HG02763 (cell line): ENCODE measurements around the gene B4GALT2.

Experiments used
- ATAC-seq: cut with Tn5 transposase; IDR thresholded peaks from one replicate; pipeline ENCODE4 v1.9.1; 2021; ENCODE audit warnings: mild to moderate bottlenecking, moderate library complexity; ENCODE audit not compliant: unreplicated experiment

B4GALT2 gene

DNA sequence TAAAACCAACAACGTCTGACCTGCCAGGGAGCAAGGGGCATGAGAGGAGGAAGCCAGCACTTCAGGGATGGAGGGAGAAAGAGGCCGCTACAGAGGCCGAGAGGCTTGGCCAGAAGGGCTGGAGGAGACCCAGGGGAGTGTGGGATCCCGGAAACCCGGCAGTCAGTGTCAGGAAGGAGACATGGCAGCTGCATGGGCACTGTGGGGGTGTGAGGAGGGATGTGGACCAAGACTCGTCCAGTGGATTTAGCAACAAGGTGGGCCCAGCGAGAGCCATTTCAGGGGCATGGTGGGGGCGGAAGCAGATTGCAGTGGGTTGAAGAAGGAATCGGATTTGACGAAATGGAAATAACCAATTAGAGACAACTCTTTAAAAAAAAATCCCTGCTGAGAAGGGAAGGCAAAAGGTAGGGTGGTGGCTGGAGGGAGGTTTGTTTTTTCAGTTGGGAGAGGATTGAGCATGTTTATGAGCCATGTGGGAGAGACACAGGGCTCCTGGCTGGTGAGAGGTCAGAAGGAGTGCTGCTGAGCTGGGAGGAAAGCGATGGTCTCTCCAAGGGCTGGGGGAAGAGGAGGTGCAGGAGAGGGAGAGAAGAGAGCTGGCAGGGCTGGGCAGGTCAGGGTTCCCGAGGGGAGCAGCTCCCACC, 4.4 kb downstream of the B4GALT2 start:
- ATAC-seq, result no peak

DNA sequence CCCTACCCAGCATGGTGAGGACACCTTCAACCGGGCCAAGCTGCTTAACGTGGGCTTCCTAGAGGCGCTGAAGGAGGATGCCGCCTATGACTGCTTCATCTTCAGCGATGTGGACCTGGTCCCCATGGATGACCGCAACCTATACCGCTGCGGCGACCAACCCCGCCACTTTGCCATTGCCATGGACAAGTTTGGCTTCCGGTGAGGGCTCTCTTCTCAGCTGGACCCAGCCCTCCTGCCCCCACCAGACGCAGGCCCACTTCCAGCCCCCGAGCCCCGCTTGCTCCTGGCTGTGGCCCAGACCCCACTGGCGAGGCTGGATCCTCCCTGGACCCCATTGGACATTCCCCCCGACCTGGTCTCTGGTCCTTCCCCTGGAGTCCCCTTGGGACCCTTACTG, 5.8 kb downstream of the B4GALT2 start:
- no peak for ATAC-seq

DNA sequence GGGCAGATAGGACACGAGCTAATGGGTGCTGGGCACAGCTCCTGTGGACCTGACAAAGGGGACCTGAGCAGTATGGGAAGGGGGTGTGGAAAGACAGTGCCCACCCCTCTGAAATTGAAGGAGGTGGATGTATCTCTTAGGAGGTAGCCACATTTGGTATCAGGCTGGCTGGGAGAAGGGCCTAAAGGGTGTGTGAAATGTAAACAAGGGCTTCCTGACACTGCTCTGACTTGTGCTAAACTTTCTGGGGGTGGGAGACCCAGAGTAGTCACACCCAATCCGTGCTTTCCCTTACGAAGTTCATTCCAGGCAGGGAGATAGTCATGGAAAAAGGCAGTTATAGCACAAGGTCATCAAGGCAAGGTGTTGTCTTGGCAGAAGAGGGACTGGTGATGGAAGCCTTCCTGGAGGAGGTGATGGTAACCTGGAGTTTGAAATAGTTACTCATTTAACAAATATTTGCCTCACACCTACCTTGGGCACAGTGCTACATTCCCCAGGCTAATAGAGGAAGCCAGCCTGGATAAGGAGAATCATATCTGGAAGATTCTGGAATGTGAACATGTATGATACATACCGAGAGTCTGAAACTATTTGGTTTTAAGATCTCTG, 7.1 kb downstream of the B4GALT2 start:
- no peak for ATAC-seq

DNA sequence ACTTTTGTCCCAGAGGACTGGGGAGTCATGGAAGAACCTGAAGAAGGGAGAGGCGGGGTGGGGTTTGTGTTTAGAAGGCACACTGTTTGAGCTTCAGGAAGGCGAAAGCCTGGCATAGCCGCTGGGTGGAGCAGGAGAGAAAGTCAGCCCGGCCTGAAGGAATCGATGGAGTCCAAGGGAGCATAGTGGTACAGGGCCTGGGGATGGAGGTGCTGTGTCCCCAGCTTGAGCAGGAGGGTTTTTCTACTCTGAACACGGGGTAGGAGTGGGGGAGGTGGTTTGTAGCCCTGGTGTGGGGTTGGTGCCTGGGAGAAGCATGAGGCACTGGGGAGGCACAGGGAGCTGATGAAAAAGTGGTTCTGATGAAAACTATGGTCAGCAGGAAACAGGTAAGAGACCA, 7.7 kb downstream of the B4GALT2 start:
- ATAC-seq, result no peak

DNA sequence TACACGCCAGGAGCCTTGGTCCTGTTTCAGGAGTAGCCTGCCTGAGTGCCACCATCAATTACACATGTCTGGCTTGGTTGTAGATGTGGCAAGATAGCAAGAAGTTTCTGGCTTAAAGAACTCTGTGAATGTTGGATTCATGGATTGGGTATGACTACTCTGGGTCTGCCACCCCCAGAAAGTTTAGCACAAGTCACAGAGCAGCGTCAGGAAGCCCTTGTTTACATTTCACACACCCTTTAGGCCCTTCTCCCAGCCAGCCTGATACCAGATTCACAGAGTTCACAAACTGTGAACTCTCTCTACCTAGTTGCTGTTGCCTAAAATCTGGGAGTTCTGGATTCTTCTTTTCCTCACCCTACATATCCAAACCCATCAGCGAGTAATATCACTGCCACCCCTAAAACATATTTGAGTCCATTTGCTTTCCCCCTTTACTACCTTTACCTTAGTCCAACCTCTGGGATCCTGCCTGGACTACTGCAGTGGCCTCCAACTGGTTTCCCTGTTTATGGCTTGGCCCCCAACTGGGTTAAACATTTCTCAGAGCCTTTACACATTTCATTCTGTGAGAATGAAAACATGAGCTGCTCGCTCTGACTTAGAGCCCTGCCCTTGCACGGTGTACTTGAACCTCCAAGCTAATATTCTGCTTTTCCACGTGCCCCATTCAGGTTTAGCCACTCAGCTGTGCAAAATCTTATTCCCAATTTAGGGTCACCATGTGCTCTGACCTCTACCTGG, 8.3 kb downstream of the B4GALT2 start:
- ATAC-seq, result no peak

DNA sequence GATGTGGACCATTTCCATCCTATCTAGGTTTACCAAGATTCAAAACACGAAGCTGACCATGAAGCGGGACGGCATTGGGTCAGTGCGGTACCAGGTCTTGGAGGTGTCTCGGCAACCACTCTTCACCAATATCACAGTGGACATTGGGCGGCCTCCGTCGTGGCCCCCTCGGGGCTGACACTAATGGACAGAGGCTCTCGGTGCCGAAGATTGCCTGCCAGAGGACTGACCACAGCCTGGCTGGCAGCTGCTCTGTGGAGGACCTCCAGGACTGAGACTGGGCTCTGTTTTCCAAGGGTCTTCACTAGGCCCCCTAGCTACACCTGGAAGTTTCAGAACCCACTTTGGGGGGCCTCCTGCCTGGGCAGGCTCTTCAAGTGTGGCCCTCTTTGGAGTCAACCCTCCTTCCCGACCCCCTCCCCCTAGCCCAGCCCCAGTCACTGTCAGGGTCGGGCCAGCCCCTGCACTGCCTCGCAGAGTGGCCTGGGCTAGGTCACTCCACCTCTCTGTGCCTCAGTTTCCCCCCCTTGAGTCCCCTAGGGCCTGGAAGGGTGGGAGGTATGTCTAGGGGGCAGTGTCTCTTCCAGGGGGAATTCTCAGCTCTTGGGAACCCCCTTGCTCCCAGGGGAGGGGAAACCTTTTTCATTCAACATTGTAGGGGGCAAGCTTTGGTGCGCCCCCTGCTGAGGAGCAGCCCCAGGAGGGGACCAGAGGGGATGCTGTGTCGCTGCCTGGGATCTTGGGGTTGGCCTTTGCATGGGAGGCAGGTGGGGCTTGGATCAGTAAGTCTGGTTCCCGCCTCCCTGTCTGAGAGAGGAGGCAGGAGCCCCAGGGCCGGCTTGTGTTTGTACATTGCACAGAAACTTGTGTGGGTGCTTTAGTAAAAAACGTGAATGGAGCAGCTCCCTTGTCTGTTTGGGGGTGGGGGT, 11.5 kb downstream of the B4GALT2 start:
- no peak for ATAC-seq

DNA sequence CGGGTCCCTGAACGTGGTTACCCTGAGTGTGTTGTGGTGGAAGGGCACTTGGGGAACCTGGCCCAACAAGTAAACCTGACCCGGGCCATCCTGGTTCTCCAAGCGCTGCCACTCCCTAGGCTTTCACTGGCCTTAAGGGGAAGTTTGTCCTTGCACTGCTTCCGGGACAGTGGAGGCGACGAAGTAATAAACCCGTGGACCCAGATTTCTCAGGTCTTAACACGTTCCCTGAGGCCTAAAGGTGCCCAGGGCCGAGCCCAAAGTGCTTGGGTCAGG, 12.1 kb downstream of the B4GALT2 start:
- no peak for ATAC-seq

DNA sequence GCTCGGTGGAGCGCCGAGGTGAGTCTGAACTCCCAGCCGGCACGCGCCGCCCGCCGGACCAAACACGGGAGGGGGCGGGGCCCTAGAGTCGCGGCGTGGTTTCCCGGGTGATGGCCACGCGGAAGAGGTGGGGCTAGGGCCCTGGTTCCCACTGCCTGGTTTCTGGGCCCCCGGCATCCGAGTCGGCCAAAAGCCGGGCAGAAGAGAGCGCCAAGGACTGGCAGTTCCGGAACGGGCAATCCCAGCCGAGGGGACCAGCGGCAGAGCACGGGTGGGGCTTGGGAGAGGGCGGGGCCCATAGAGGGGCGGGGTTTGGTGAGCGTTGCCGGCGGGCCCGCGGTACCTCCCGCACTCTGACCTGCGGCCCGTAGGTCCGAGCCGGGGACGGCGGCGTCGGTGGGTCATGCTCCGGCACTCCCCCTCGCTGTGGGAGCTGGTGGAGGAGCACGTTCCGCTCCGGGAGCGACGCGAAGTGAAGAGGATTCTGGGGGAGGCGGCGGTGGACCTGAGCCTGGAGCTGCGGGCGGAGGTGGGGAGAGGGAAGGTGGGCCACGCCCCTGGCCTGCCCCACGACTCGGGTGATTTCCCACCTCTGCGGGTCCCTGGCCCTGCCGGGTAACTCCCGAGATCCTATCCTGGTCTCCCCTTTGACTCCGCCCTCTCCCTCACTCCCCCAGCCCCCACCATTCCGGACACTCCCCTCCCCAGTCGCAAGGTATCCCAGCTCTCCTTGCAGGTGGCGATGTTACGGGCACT, 12.6 kb downstream of the B4GALT2 start, which contains the start of gene CCDC24:
Gene CCDC24 (plus strand): TSS at position 124 of the 756 bp plus-strand sequence. CDS start 280 bp downstream, at position 404.
- ATAC-seq, result peak; percentile 65

DNA sequence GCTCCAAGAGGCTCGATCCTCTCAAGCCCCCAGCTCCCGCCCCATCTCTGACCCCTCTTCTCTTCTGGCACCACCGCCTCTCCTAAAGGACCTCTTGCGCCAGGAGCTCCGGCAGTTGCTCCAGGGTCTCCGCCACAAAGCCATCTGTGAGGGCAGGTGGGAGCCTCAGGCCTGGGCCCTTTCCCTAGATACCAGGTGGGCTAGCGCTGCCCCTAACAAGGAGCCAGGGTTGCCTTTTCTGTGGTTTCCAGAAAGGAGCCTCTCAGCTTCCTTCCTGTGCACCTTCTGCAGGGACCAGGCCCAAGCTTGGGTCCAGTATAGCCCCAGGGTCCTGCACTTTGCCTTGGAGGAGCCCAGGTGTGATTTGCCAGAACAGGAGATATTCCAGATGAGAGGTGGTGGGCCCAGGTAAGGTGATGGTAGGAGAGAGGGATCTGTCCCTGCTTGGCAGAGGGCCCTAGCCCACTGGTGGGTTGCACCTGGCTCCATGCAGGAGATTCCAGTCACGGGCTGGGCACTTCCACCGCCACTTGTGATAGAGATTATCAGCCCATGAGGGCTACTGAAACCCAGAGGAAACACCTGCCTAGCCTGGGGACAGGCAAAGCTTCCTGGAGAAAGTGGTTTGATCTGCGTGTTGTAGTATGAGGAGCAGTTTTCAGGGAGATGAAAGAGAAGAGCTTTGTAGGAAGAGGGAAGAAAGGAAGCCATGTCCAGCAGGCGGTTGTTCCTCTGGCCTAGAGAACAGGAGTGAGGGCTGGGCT, 13.4 kb downstream of the B4GALT2 start:
- no peak for ATAC-seq

DNA sequence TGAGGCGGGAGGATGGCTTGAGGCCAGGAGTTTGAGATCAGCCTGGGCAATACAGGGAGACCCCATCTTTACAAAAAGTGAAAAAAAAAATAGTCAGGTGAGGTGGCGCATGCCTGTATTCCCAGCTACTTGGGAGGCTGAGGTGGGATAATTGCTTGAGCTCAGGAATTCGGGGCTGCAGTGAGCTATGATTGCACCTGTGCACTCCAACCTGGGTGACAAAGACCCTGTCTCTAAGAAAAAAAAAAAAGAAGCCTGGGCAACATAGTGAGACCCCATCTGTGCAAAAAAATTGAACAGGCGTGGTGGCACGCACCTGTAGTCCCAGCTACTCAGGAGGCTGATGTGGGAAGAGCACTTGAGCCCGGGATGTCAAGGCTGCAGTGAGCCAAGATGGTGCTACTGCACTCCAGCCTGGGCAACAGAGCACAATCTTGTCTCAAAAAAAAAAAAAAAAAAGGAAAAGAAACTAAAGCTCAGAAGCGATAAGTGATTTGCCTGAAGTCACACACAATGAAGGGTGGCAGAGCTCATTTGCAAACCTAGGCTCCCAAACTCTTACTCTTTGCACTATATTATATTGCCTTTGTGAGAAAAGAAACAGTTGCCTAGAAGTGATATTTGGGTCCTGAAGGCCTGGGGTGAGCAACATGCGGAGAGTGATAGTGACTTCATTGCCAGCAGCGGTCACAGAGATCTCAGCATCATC, 14.3 kb downstream of the B4GALT2 start:
- no peak for ATAC-seq

DNA sequence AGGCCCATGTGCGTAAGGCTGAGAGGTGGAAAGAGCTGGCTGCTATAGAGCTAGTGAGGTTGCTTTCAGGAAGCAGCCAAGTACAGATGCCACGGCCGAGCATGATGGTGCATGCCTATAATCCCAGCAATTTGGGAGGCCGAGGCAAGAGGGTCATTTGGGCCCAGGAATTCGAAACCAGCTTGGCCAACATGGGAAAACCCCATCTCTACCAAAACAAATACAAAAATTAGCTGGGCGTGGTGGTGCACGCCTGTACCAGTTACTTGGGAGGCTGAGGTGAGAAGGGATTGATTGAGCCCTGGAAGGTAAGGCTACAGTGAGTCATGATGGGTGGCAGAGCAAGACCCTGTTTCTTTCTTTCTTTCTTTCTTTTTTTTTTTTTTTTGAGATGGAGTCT, 15.1 kb downstream of the B4GALT2 start:
- ATAC-seq, result no peak

DNA sequence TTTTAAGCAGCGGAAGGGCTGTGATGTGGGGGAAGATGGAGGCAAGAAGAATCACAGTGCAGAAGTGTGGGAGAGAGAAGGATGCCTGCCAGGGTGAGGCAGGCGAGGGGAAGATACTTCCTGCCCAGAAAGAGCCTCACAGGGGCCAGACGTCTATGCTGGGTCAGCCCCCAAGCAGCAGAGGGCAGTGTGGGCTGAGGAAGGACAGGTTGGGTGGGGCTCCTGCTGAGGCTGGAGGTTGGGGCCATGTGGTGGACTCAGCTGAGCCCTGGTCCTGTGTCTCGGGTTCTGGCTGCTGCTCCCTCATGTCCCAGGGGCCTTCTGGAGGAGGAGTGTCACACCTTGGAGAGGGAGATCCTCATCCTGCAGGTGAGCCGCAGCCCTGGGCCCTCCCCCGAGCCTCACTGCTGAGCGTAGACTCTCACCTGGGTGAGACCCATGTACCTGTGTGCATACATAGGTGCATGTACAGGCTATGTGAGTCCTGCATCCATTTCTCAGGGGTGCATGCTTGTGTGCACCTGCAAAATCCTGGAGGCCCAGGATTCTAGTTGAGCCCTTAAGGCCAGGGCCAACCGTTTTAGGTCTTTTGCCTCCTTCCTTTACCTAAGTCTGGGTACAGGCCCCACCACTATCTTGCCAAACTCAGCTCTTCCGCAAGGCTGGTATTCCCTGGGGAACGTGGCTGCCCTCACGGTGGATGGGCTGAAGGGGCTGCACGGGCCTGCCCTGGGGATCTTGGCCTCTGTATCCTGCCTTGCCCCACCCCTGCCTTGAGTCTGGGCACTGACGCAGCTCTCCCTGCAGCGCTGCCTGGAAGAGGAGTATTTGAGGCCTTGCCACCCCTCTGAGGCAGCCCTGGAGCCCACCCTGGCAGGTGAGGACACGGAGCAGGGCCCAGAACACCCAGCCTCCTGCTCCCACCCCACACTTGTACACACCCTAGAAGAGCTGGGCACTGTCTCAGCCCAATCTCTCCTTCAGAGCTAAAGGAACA, 16.1 kb downstream of the B4GALT2 start:
- ATAC-seq, result no peak

DNA sequence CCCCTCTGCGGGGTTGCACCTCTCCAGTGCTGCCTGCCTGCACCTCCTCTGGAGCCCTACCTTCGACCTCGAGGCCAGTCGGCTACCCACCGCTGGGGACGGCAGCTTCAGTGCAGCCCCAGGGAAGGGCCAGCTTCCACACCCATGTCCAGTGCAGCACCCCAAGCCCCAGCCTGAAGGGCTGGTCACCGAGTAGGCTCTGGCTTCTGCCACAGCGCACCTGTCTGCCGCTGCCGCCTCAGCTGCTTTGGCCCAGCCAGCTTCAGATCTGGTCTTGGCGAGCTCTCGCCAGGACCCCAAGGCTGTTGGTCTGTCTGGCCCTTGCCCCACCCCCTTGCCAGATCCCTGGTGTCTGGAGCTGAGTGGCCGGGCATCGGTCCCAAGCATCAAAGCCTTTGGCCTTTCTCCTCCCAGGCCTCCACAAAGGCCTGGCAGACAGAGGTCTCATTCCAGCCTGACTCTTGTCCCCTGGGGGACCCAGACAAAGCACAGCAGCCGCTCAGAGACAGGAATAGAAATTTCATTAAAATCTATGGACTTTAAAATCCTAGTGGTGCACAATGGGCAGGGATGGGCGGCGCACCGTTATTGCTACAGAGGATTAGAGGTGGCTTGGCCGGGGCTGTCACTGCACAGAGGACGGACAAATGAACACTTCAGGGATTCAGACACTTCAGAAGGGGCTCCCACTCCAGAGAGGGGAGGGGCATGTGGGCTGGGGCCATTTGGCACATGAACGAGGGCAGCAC, 17.1 kb downstream of the B4GALT2 start:
- no peak for ATAC-seq

DNA sequence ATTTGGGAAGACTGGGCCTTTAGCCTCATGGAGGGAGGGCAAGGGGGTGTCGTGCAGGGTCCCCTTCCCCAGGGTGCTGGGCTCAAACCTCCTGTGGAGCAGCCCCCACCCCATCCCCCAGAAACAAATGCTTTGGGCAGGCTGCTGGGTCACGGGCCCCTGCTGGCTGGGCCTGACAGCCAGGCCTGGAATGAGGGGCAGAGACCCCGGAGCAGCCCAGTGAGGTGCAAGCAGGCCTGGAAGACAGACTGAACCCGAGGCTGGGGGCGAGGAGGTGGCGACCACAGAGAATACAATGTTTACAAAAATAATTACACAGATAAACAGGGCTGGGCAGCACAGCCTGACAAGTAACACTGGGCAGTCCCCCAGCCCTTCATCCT, 17.7 kb downstream of the B4GALT2 start:
- ATAC-seq, result no peak

DNA sequence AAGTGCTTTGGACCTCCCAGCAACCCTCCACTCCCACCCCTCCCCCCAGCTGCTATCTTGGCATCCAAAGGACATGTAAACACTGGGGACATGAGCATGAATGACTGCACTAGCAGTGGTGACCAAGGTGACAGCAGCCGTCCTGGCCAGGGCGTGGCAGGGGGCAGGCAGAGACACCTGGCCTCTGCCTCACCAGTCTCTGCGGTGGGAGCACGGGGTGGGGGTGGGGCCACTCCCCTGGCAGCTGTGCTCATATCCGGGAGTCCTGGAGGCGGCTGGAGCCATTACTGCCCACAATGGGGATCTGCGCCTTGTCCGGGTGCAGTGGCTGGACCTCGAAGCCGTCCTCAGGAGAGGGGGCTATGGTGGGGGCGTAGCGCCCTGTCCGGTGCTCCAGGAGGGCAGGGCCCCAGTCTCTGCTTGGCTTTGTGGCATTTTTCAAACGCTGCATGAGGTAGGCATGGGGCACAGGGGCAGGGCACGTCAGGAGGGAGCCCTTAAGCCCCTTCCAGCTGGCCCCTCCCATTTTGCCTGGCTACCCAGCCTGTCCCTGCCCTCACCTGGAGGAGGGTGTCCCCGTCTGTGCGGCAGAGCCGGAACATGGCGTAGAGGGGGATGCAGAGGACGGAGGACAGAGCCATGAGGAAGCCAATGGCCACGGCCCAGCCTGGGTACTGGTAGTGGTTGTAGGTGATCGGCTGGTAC, 18.4 kb downstream of the B4GALT2 start:
- ATAC-seq, result no peak

DNA sequence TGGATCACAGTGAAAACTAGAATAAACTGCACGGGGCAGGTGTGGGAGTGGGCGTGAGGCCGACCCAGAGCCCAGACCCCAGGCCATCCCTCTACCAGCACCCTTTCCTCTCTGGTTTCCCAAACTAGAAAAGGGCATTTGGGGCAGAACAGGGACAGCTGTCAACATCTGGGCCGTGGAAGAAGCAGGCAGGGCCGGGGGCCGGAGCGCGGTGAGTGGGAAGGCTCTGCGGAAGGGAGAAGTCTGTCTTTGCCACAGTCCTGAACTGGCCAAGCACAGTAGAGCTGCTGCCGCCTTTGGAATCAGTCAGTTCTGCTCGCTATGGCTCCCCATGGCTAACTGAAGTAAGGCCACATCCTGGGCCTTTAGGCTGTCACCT, 19.0 kb downstream of the B4GALT2 start:
- no peak for ATAC-seq

DNA sequence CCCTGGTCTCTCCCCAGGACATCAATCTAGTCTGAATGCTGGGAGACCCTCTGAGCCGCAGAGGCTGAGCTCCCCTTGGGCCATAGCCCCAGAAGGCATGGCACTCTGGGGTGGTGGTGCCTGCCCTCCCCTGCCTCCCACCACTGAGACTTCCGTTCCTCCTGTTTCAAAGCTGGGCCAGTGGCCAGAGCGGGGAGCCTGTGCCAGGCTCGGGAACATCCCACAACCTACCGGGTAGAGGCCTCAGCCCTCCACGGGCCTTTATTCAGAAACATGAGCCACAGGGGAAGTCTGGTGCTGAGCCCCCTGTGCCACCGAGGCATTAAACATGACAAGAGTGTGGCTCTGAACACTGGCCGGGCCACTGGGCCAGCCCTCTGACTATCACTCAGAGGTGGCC, 20.4 kb downstream of the B4GALT2 start:
- ATAC-seq, result no peak
